ENCODE results near the gene MTUS2. TPM values are rescaled to one million over a fixed set of nuclear protein-coding genes. Genes with fewer than 3 reads are reported as not detected.

The MTUS2 gene
- total RNA-seq, 1 donor from 2014 or later: 4.1 TPM

DNA sequence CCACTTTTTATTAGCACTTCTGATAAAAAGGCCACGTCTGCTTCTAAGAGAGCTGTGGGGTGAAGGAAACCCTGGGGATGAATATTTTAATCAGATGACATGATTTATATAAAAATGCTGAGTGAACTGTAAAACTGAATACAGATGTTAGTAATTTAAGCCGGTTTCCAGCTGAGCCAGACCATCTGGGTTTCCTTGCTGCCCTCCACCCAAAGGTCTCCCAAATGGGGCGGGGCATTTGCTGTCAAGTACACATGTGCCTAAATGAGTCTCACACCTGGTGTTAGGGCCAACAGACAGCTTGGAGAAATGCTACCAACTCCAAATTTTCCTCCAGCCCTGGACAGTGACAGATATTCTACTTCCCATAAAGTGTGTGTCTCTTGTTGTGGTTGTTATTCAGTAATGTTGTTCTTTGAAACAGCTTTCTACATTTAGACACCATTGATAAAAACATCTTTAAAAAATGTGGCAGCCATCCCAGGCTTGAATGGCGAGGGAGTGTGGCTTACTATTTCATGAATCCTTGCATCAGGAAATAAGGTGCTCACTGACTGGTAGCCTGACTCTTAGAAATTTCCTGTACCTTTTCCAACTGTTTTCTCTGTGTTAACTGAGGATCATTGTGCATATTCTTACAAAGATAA, 350.4 kb downstream of the MTUS2 start:
- Mint-ChIP-seq H3K4me1 (ENCODE audit: unreplicated experiment) (peaks cover 5% of the 10 kb centered on the region), H3K9me3 (no peaks in the 10 kb centered on the region), H3K27me3 (peaks cover 3% of the 10 kb centered on the region), H3K4me3 (no peak overlapping the region), H3K27ac (no peak overlapping the region), H3K36me3 (no peaks in the 10 kb centered on the region)
- no peak for DNase-seq (ENCODE audit: extremely low spot score, unreplicated experiment)
- TF ChIP-seq, protein P1, sequence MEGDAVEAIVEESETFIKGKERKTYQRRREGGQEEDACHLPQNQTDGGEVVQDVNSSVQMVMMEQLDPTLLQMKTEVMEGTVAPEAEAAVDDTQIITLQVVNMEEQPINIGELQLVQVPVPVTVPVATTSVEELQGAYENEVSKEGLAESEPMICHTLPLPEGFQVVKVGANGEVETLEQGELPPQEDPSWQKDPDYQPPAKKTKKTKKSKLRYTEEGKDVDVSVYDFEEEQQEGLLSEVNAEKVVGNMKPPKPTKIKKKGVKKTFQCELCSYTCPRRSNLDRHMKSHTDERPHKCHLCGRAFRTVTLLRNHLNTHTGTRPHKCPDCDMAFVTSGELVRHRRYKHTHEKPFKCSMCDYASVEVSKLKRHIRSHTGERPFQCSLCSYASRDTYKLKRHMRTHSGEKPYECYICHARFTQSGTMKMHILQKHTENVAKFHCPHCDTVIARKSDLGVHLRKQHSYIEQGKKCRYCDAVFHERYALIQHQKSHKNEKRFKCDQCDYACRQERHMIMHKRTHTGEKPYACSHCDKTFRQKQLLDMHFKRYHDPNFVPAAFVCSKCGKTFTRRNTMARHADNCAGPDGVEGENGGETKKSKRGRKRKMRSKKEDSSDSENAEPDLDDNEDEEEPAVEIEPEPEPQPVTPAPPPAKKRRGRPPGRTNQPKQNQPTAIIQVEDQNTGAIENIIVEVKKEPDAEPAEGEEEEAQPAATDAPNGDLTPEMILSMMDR (conservative IDR thresholded peaks at IDR 0.05): no peak

- TF ChIP-seq, protein P1 (conservative IDR thresholded peaks at IDR 0.05): no peak
- Mint-ChIP-seq H3K27me3 (peaks cover 3% of the 10 kb centered on the region), H3K27ac (no peak overlapping the region), H3K36me3 (no peaks in the 10 kb centered on the region), H3K4me1 (ENCODE audit: unreplicated experiment) (peaks cover 5% of the 10 kb centered on the region), H3K9me3 (no peaks in the 10 kb centered on the region), H3K4me3 (no peak overlapping the region)
- no peak for DNase-seq (ENCODE audit: extremely low spot score, unreplicated experiment)
These were observed 351.1 kb downstream of the MTUS2 start for GRCh38 chr13:29171244-29171643.

- no peak for DNase-seq (ENCODE audit: extremely low spot score, unreplicated experiment)
- H3K4me1 Mint-ChIP-seq (ENCODE audit: unreplicated experiment): peaks cover 5% of the 10 kb centered on the region
- H3K9me3 Mint-ChIP-seq: no peaks in the 10 kb centered on the region
- no peak overlapping the region for H3K27ac Mint-ChIP-seq
- H3K4me3 Mint-ChIP-seq: no peak overlapping the region
- peaks cover 3% of the 10 kb centered on the region for H3K27me3 Mint-ChIP-seq
- H3K36me3 Mint-ChIP-seq: no peaks in the 10 kb centered on the region
- TF ChIP-seq, protein P1 (conservative IDR thresholded peaks at IDR 0.05): no peak
These were observed 354.0 kb downstream of the MTUS2 start for GRCh38 chr13:29174093-29174492.

DNA sequence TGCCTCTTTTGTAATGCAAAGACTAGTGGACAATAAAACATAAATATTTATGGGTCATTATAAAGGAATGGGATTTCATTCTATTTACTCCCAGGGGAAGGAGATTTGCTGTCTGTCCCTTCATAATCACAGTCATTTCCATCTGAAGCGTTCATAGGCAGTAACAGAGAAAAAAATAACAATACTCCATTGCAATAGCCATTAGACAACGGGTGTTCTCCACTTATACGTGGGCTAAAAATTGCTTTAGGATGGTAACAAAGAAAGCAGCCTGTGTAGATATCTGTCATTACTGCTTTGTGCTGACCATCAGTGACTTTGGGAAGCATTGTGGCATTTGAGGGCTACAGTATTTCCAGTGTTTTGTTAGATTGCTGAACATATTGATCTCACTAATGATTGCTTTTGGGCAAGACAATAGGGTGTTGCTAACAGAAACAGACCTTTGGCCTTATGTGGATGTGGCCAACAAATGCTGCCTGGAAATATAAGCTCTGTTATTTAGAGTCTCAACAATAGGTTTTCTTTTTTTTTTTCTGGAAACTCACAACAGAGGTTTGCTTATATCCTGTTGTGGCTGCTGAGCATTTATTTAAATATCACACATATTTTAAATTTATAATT, 355.2 kb downstream of the MTUS2 start:
- Mint-ChIP-seq H3K9me3 (no peaks in the 10 kb centered on the region), H3K36me3 (no peaks in the 10 kb centered on the region), H3K4me1 (ENCODE audit: unreplicated experiment) (peaks cover 5% of the 10 kb centered on the region), H3K27ac (no peak overlapping the region), H3K27me3 (no peaks in the 10 kb centered on the region), H3K4me3 (no peak overlapping the region)
- DNase-seq (ENCODE audit: extremely low spot score, unreplicated experiment): no peak
- TF ChIP-seq, protein P1 (conservative IDR thresholded peaks at IDR 0.05): no peak

GRCh38 chr13:29180055-29180454, 359.9 kb downstream of the MTUS2 start:
- Mint-ChIP-seq H3K4me1 (ENCODE audit: unreplicated experiment) (no peaks in the 10 kb centered on the region), H3K36me3 (no peaks in the 10 kb centered on the region), H3K27me3 (peaks cover 3% of the 10 kb centered on the region), H3K4me3 (no peak overlapping the region), H3K9me3 (no peaks in the 10 kb centered on the region), H3K27ac (no peak overlapping the region)
- DNase-seq (ENCODE audit: extremely low spot score, unreplicated experiment): no peak
- TF ChIP-seq, protein P1 (conservative IDR thresholded peaks at IDR 0.05): no peak
